ENCODE results near the gene OLFML2A. TPM values are rescaled to one million over a fixed set of nuclear protein-coding genes. Genes with fewer than 3 reads are reported as not detected.
A peak's percentile ranks its signal among the peaks of the same experiment; 100 is the strongest.

OLFML2A gene
- polyA plus RNA-seq, 3 donors, result 0.03 to 0.25 TPM; not detected in 1

DNA sequence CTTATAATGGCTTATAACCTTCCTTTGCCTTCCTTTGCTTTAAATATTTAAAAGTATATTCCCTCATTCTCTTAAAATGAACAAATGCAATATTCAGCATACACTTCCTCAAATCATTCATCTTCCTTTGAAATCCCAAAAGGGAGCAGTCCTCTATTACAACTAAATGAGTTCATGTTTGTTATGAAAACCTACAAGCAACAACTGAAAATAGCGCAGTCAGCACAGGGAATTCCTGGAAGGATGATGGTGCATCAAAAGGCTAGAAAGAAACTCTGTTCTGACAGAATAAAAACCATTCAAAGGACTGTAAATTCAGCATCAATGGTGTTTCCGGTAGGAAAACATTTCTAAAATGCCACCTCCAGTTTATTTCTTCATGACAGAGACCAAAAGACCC, 9.1 kb upstream of the OLFML2A start:
- Histone ChIP-seq H3K4me2 (replicated peaks; ENCODE audit: extremely low read depth, low read length, poor library complexity, severe bottlenecking) (no peak overlapping the region), H4K20me1 (ENCODE audit: insufficient read depth, low read length) (peaks cover 13% of the 10 kb centered on the region), H3K27ac (ENCODE audit: low read depth in 1 of 2, low read length in 2 of 2) (no peak overlapping the region), H3K9me3 (replicated peaks in 1 of 2; ENCODE audit: control insufficient read depth in 1 of 2, insufficient read depth in 1 of 2, low read length in 2 of 2) (no peaks in the 10 kb centered on the region), H3K4me1 (ENCODE audit: control insufficient read depth in 1 of 2, insufficient read depth in 2 of 2, low read length in 2 of 2) (peaks cover 31 to 54% of the 10 kb centered on the region in 2 donors), H3K36me3 (replicated peaks in 1 of 2; ENCODE audit: control insufficient read depth in 1 of 2, insufficient read depth in 2 of 2, low read length in 2 of 2) (no peaks in the 10 kb centered on the region), H3K9ac (ENCODE audit: insufficient read depth, low read length, poor library complexity, severe bottlenecking) (no peak overlapping the region), H3K27me3 (ENCODE audit: control insufficient read depth in 2 of 2, insufficient read depth in 2 of 2, low read length in 2 of 2) (peaks cover 0 to 16% of the 10 kb centered on the region in 2 donors), H3K4me3 (replicated peaks in 1 of 3; ENCODE audit: low read depth in 2 of 3, low read length in 3 of 3) (no peak overlapping the region), H2AFZ (ENCODE audit: insufficient read depth, low read depth, low read length, poor library complexity, severe bottlenecking) (no peak overlapping the region), H3K79me2 (ENCODE audit: insufficient read depth, low read length) (peaks cover 35% of the 10 kb centered on the region)
- intact Hi-C loops (cut with micrococcal nuclease), result no loop called here
- H3K4me1 Mint-ChIP-seq, result peaks cover 61% of the 10 kb centered on the region
- peaks cover 12 to 24% (median 18%) of the 10 kb centered on the region in 3 donors for H3K27me3 Mint-ChIP-seq (ENCODE audit: low read depth in 3 of 3)
- peaks cover 0 to 3% (median 0%) of the 10 kb centered on the region in 7 donors for H3K9me3 Mint-ChIP-seq
- peaks cover 0 to 7% of the 10 kb centered on the region in 2 donors for H3K36me3 Mint-ChIP-seq
- no peak overlapping the region for H3K4me3 Mint-ChIP-seq
- TF ChIP-seq, protein P1, sequence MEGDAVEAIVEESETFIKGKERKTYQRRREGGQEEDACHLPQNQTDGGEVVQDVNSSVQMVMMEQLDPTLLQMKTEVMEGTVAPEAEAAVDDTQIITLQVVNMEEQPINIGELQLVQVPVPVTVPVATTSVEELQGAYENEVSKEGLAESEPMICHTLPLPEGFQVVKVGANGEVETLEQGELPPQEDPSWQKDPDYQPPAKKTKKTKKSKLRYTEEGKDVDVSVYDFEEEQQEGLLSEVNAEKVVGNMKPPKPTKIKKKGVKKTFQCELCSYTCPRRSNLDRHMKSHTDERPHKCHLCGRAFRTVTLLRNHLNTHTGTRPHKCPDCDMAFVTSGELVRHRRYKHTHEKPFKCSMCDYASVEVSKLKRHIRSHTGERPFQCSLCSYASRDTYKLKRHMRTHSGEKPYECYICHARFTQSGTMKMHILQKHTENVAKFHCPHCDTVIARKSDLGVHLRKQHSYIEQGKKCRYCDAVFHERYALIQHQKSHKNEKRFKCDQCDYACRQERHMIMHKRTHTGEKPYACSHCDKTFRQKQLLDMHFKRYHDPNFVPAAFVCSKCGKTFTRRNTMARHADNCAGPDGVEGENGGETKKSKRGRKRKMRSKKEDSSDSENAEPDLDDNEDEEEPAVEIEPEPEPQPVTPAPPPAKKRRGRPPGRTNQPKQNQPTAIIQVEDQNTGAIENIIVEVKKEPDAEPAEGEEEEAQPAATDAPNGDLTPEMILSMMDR (IDR thresholded peaks at IDR 0.05), result no peak
- no CpG with 5 or more reads among the region's 2 CpGs for WGBS (ENCODE audit: insufficient coverage)
- no peak for DNase-seq
- no peak overlapping the region for H3K27ac Mint-ChIP-seq

DNA sequence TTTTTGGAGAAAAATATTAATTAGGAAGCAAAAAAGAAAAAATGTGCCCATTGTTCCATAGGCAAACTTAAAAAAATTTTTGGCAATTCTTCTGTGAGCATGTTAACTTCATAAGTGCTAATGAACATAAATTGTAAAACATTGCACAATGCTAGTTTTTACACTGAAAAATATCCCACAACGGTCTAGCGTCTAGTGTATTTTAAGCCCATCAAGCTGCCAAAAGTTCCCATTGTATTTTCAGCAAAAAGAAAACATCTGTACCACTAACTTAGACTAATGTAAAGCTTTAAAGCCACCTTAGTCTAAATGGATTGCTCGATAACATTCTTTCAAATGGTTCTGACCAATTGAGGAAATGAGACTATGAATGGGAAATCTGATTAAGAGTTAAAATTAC, 8.6 kb upstream of the OLFML2A start:
- TF ChIP-seq, protein P1 (IDR thresholded peaks at IDR 0.05), result no peak
- no CpG with 5 or more reads among the region's 3 CpGs for WGBS (ENCODE audit: insufficient coverage)
- peaks cover 13% of the 10 kb centered on the region for H4K20me1 ChIP-seq (ENCODE audit: insufficient read depth, low read length)
- Mint-ChIP-seq H3K27ac (no peak overlapping the region), H3K4me3 (peak overlapping the region in 1 of 2 donors; percentile 99), H3K27me3 (ENCODE audit: low read depth in 3 of 3) (peaks cover 12 to 24% (median 18%) of the 10 kb centered on the region in 3 donors), H3K9me3 (peaks cover 0 to 3% (median 0%) of the 10 kb centered on the region in 7 donors), H3K4me1 (peaks cover 58% of the 10 kb centered on the region), H3K36me3 (peaks cover 0 to 7% of the 10 kb centered on the region in 2 donors)
- H3K9ac ChIP-seq (ENCODE audit: insufficient read depth, low read length, poor library complexity, severe bottlenecking), result no peak overlapping the region
- intact Hi-C loops (cut with micrococcal nuclease), result no loop called here
- peaks cover 31 to 54% of the 10 kb centered on the region in 2 donors for H3K4me1 ChIP-seq (ENCODE audit: control insufficient read depth in 1 of 2, insufficient read depth in 2 of 2, low read length in 2 of 2)
- DNase-seq, result no peak
- H3K4me2 ChIP-seq (replicated peaks; ENCODE audit: extremely low read depth, low read length, poor library complexity, severe bottlenecking), result peak overlapping the region; percentile 99
- H3K79me2 ChIP-seq (ENCODE audit: insufficient read depth, low read length), result peaks cover 30% of the 10 kb centered on the region
- no peaks in the 10 kb centered on the region for H3K9me3 ChIP-seq (replicated peaks in 1 of 2; ENCODE audit: control insufficient read depth in 1 of 2, insufficient read depth in 1 of 2, low read length in 2 of 2)
- no peak overlapping the region for H2AFZ ChIP-seq (ENCODE audit: insufficient read depth, low read depth, low read length, poor library complexity, severe bottlenecking)
- H3K36me3 ChIP-seq (replicated peaks in 1 of 2; ENCODE audit: control insufficient read depth in 1 of 2, insufficient read depth in 2 of 2, low read length in 2 of 2), result no peaks in the 10 kb centered on the region
- no peak overlapping the region for H3K4me3 ChIP-seq (replicated peaks in 1 of 3; ENCODE audit: low read depth in 2 of 3, low read length in 3 of 3)
- H3K27ac ChIP-seq (ENCODE audit: low read depth in 1 of 2, low read length in 2 of 2), result no peak overlapping the region
- peaks cover 0 to 16% of the 10 kb centered on the region in 2 donors for H3K27me3 ChIP-seq (ENCODE audit: control insufficient read depth in 2 of 2, insufficient read depth in 2 of 2, low read length in 2 of 2)
